ENCODE data around the gene FUZ.
A peak's percentile ranks its signal among the peaks of the same experiment; 100 is the strongest.

Gene FUZ

DNA sequence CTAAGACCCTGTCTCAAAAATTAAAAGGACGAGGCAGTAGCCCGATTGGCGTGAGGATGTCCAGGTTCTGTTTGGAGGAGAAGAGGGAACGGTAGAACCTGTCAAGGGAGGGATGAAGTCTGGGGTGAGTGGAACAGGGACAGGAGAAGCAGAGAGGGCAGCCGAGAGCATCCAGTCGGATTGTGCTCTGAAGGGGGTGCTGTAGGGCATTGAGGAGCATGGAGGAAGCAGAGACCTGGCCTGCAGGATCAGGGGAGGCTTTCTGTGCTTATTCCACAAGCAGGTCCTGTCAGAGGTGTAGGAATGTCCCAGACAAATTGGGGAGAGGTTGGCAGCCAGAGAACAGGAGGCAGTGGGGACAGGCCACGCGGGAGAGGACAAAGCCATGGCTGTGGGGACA is 32.2 kb downstream of the FUZ start:
- no peak for DNase-seq (ENCODE audit: low spot score)

DNA sequence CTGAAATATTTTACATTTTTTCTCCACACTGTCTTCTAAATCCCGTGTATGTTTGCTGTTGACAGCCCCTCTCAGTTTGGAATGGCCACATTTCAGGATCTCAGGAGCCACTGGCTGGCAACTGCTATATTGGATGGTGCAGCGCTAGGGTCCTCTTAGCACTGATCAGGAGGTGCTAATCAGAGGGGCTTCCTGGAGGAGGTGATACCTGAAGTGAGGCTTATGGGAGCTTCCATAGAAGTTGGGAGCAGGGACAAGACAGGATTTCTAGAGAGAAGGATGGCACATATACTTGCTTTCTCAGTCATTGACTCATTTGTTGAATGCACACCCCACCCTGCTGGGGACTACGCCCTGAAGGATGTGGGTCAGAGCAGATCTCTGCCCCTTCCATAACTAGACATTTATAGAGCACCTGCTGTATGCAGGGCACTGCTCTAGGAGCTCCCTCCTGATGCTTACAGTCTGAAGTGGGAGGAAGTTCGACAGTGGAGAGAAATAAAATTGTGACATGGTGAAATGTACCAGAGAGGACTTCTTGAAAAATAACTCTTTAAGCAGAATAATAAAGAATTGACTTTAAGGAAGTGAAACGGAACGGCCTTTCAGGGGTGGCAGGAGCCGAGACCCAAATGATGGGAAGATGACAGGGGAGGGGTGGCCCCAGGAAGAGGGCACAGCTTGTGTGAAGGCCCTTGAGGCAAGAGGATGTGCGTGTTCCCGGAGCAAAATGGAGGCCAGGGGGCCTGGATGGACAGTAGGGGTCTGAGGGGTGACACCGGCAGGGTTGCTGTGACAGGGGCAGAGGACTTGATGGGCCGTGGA is 33.1 kb downstream of the FUZ start:
- no peak for DNase-seq (ENCODE audit: low spot score)

DNA sequence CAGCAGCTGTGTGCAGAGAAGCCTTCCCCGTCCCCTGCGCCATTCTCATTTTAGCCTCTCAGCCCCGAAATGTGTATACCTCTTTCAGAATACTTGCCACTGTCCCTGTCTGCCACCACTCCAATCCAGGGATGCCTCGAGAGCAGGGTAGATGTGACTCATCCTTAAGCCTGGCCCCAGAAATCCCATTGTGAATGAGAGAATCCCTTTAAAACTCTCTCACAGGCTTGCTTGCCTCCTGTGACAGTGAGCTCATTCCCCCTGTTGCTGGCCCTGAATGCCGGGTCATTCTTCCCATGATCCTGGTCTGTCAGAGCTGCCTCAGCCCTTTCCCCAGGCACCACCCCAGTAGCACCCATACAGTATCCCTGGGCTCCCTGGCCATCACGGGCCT is 36.7 kb downstream of the FUZ start:
- no peak for DNase-seq (ENCODE audit: low spot score)

DNA sequence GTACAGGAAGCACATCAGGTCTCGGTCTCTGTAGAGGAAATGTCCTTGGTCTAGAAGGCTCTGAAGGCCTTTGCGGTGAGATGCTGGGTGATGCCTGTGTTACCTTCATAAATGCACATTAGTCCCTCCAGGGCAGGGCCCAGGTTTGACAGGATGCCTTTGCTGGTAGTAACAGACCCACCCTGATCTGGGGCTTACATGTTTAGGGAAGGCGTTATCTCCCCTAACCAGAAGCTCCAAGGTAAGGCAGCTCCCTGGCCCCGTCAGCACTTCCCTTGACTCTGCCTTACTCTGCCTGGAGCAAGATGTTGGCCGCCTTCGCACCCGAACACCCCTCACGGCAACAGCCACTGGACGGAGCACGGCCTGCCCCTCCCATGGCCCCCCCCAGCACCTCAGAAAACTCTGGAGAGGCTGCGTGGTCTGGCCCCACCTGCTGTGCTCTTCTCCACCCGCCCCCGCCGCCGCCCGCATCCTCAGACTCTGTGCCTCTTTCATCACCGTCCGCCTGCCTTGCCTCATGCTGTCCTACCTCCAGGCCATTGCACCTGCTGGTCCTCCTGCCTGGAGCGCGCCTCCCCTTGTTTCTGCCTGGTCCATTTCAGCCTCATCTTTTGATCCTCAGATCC is 37.2 kb downstream of the FUZ start:
- no peak for DNase-seq (ENCODE audit: low spot score)

DNA sequence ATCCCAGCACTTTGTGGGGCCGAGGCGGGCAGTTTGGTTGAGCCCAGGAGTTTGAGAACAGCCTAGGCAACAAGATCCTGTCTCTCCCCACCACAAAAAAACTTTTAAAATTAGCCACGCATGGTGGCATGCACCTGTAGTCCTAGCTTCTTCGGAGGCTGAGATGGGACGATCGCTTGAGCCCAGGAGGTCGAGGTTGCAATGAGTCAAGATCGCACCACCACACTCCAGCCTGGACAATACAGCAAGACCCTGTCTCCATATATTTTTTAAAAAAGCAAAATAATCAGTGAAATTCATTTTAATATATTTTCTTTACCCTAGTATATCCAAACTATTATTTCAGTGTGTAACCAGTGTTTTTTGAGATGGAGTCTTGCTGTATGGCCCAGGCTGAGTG is 38.1 kb downstream of the FUZ start:
- no peak for DNase-seq (ENCODE audit: low spot score)

DNA sequence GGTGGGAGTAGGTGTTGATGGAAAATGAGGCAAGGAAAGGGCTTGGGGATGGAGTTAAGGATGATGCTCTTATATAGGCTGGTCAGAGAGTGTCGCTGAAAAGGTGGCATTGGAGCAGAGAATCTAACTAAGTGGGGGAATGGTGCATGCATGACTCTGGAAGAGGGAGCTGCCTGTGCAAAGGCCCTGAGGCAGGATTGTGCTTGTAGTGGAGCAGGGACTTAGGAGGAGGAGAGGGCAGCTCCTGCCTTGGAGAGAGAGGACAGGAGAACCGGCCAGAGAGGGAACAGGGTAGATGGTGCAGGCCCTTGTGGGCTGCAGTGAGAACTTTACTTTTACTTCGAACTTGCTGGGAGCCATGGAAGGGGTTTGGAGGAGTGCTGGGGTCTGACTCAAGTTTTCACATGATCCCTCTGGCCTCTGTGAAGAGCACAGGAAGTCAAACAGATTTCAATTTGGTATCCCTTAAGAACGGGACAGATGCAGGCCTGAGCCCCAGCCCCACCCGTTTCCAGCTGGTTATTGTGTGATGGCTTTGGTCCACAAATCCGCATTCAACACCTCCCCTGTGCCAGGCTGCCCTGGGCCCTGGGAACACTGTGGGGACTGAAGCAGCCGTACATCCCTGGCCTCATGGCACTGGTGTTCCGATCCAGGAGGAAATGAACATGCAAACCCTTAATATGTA is 39.3 kb downstream of the FUZ start:
- DNase-seq (ENCODE audit: low spot score): no peak

DNA sequence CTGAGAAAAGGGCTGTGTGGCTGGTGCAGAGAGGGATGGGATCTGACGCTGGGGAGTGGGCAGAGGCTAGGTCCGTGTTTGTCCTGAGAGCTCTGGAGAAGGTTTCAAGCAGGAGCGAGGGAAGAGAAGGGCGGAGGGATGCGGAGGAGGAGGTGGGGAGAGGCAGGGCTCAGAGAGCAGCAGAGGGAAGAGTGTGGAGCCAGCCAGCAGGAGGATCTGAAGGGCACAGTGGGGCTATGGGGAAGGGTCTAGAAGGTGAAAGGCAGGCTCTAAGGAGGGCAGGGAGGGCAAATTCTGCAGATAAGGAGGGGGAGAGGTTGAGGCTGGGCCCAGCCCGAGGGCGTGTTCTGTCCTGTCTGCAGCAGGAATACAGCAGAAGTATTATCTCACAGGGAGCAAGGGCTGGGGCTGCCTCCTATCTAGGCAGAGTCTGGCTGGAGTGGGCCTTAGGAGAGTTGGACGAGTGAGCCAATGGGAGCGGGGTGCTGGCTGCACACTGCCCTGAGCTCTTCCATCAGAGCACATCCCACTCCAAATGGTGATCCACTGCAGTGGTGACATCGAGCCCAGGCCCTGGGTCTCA is 40.2 kb downstream of the FUZ start:
- no peak for DNase-seq (ENCODE audit: low spot score)

DNA sequence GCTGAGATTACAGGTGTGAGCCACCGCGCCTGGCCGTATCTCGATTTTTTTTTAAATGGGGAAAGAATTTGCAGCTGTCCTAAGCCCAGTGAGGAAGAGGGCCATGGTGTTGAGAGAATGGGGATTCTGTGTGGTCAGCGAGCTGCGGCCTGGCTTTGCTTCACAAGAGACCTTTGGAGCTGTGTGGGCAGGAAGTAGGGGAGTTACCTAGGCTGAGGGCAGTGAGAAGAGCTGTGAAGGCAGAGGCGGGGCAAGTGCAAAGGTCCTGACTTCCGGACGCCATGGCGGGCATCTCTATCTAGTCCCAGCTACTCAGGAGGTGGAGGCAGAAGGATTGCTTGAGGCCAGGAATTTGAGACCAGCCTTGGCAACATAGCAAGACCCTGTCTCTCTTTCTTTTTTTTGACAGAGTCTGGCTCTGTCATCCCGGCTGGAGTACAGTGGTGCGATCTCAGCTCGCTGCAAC is 41.4 kb downstream of the FUZ start:
- no peak for DNase-seq (ENCODE audit: low spot score)

DNA sequence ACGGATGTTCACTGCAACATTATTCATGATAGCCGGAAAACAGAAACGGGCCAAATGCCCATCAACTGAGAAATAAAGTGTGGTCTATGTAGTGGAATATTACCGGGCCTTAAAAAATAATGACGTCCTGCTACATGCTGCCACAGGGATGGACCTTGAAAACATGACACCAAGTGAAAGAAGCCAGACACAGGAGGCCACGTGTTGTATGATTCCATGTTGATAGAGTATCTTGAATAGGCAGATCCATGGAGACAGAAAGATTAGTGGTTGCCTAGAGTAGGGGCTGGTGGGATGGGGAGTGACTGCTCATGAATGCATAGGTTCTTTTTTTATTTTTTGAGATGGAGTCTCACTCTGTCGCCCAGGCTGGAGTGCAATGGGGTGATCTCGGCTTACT is 42.6 kb downstream of the FUZ start:
- no peak for DNase-seq (ENCODE audit: low spot score)

DNA sequence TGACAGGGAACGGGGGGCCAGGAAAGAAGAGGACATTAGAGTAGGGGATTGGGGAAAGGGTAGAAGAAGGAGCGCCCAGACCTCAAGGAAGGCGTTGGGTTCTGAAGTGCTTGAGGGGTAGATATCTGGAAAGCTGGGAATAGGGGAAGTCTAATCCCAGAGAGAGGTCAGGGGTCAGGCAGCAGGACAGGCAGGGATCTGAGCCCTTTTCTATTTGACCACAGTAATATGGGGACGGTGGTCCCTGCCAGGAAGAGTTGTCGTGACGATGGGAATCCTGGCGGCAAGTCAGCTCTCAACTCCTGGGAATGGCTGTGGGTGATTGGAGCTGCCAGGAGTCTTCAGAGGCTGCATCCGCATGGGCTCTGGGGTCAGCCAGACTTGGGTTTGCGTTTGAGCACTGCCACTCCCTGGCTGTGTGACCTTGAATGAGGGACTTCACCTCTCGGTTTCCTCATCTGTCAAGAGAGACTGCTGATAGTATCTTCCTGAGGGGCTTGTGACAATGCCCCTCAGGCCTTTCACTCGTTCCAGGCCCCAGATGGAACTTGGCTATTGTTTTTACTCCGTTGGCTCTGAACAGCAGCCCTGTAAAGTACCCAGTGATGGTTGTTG is 45.0 kb downstream of the FUZ start:
- DNase-seq (ENCODE audit: low spot score): no peak

DNA sequence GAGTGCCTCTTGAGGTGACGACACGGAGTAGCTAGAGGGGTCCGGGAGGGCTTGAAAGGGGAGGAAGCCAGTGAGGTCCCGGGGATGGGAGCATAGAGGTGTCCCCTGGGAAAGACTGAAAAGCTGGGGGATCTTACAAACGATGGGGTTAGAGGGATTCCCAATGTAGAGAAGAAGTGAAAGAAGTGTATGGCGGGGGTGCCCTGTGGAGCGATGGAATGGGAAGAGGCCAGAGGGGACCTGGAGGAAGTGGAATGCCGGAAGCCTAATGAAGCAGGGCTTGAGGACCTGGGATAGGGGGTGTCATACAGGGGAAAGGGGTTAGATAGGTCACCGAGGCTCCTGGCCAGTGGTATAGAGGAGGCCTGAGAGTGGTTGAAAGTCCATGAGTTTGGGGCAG is 45.7 kb downstream of the FUZ start:
- no peak for DNase-seq (ENCODE audit: low spot score)

DNA sequence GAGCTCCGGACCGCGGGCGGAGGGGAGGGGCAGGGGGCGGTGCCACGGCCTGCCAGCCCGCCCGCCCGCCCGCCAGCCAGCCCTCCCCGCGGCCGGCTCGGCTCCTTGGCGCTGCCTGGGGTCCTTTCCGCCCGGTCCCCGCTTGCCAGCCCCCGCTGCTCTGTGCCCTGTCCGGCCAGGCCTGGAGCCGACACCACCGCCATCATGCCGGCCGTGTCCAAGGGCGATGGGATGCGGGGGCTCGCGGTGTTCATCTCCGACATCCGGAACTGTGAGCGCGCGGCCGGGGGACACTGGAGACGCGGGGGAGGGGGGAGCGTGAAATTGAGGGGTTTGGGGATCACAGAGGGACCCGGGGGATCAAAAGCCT is 46.2 kb downstream of the FUZ start, which contains the start of gene AP2A1:
Gene AP2A1, plus strand, starts transcription at position 72 of the 370 bp plus-strand sequence. Its CDS starts 133 bp downstream, at position 205.
- no peak for DNase-seq (ENCODE audit: low spot score)

DNA sequence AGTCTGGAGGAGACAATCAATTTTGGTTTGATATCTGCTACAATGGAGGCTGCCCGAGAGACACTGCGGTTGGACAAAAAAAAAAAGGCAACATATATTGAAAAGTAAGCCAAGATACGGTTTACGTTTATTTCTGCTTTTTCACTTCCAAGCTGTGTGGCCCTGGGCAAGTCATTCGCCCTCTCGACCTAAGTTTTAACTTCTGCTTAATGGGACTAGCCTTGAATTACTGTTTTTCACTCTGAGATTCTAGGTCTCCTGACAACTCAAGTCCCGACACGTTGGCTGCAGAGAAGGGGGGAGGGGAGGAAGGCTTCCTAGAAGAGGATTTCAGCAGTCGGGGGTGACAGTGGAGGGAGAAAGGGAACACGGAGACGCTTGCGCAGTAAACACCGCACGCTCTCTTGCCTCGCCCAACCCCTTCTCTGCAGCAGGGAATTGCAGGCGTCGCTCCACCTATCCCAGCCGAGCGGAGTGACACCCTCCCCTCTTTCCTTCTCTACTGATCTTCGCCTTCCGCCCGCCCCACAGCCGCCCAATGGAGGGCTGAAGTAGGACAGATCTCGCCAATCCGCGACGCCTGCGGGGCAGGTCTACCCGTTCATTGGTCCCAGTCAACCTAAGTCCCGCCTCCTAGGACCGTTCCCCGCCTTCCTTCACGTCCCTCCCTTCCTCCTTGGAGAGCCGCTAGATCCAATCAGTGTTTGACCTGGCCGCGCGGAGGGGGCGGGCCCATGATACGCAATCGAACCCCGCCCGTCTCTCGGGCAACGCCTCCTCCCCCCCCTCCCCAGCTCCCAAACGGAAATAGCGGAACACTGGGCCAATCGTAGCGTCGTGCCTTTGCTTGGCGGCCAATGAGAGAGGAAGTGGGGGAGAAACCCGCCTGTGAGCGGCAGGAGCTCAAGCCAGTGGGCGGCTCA is 46.8 kb downstream of the FUZ start:
- peak; percentile 100 for DNase-seq (ENCODE audit: low spot score)

DNA sequence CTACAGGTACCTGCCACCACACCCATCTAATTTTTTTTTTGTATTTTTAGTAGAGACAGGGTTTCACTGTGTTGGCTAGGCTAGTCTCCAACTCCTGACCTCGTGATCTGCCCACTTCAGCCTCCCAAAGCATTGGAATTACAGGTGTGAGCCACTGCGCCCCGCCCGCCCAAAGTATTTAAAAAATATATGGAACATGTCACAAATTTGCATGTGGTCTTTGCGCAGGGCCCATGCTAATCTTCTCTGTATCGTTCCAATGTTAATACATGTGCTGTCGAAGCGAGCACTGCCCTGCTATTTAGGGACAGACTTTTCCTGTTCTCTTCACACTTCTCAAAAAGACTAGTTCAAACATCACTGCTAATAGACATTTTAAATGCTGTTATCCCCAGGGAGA is 48.8 kb downstream of the FUZ start:
- DNase-seq (ENCODE audit: low spot score): no peak

DNA sequence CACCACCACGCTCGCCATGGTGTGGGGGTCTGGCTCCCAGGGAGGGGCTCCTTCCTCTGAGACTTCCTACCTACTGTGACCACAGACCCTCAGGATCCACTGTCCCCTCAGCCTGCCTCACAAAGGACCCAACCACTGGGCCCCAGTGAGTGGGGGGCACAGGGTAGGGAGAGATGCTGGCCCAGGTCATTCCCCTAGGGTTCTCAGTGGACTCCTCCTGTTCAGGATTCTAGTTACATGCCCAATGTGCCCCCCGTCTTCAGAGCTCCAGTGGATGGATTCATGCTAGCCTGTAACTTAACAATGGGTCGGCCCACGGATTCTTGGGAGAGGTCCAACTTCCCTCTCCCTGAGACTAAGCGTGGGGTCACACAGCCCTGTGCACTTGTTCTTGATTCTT is 49.9 kb downstream of the FUZ start, which contains the start of gene TSKS:
Gene TSKS, minus strand, starts transcription at position 77 of the 400 bp plus-strand sequence. Its CDS starts 59 bp downstream, at position 18.
- DNase-seq (ENCODE audit: low spot score): no peak

DNA sequence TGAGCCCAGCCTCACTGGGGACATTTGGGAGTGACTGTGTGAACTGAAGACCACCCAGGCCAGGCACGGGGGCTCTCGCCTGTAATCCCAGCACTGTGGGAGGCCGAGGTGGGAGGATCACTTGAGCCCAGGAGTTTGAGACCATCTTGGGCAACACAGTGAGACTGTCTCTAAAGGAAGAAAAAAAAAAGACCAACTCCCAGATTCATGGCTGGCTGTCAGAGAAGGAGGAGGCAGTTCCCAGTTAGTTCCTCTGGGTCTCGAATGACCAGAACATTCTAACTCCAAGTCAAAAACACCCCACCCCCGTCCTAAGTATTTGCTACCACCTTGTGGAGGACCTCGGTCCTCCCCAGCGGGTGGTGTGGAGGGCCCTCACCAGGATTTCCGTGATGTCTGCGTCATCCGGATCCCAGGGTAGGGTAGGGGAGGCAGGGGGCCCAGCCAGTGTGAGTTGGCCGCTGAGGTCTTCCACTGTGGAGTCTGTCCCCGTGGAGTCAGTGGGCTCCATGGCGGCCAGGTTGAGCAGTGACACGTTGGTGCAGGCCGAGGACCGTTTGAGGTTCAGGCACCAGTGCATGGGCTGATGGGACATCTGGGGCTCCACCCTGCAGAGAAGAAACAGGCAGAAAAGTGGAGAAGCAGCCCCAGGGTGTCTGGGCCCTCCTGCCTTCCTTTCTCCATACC is 51.3 kb downstream of the FUZ start:
- DNase-seq (ENCODE audit: low spot score): no peak

DNA sequence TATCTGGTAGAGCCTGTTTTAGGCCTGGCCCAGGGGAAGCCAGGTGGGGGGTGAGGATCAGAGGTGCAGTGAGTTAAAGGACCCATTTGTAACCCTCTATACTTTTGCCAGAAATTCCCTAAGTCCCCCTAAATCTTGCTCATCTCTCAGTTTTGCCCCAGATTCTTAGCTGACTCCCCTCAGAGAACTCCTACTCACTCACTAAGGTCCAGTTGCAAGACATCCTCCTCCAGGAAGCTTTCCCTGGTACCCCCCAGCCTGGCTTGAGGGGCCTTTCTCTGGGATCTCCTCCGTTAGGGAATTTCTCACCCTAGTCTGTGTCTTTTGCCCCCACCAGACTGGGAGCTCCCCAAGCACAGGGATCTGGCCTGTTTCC is 51.9 kb downstream of the FUZ start:
- DNase-seq (ENCODE audit: low spot score): no peak

DNA sequence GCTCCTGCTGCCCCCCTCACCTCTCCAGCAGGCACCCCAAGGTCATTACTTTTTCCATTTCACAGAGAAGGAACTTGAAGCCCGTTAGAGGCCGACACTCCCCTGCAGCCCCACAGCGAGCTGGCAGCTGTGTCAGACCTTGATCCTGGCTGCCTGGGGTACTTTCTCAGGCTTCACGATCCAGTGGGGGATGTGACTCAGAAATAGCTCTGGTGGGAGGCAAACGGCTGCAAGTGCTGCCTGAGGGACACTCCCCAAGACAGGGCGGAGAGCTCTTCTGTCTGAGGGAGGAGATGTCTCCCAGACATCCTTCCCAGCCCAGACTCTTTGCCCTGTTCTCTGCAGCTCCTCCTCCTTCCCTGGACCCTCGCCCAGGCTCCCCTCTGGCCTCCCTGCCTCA is 54.8 kb downstream of the FUZ start:
- no peak for DNase-seq (ENCODE audit: low spot score)

Data from LoVo (cell line).